ENCODE measurements around the gene GSTM1.

- no peak for TF ChIP-seq CTCF (IDR thresholded peaks at IDR 0.05)
- no peak for TF ChIP-seq EZH2 (IDR thresholded peaks at IDR 0.05)
These were observed 45.7 kb downstream of the GSTM1 start for GRCh38 chr1:109733236-109733870.

All from neural progenitor cell (in vitro differentiated cells).